Astrocyte of the cerebellum (primary cell): ENCODE results near the gene STARD7.

Experiments
- DNase-seq: peaks from one replicate; pipeline ENCODE4 v3.0.0-alpha.2; 2011; ENCODE audit warnings: low read depth
- H3K4me3 ChIP-seq: 2 replicates; pipeline ENCODE4 v1.5.1; 2011; ENCODE audit warnings: mild to moderate bottlenecking, low read depth, low read length, moderate library complexity
- CTCF ChIP-seq: IDR thresholded peaks from 2 replicates; pipeline ENCODE4 v1.5.1; 2012; ENCODE audit warnings: low read length, low read depth, moderate library complexity, mild to moderate bottlenecking; ENCODE audit errors: missing control alignments
- in situ Hi-C: cut with HindIII; loops from 2 replicates; pipeline ENCODE4 v1.10.0; 2017; ENCODE audit warnings: low sequenced_read_pairs

Gene STARD7

GRCh38 chr2:96243843-96244242 lies 35.2 kb upstream of the STARD7 start:
- TF ChIP-seq CTCF = no peak
- in situ Hi-C loops = no loop called here
- no peak overlapping the region for H3K4me3 ChIP-seq
- DNase-seq = no peak

GRCh38 chr2:96241900-96242611 lies 33.4 kb upstream of the STARD7 start:
- in situ Hi-C loops = no loop called here
- TF ChIP-seq CTCF = no peak
- H3K4me3 ChIP-seq = no peak overlapping the region
- no peak for DNase-seq

- H3K4me3 ChIP-seq = no peak overlapping the region
- TF ChIP-seq CTCF = no peak
- in situ Hi-C loops = no loop called here
- DNase-seq = no peak
Measured at GRCh38 chr2:96241227-96241626, 32.6 kb upstream of the STARD7 start.

GRCh38 chr2:96240341-96241038 lies 31.9 kb upstream of the STARD7 start:
- in situ Hi-C loops = no loop called here
- TF ChIP-seq CTCF = no peak
- no peak overlapping the region for H3K4me3 ChIP-seq
- DNase-seq = no peak

GRCh38 chr2:96239745-96240264 lies 31.2 kb upstream of the STARD7 start:
- no peak for TF ChIP-seq CTCF
- no peak overlapping the region for H3K4me3 ChIP-seq
- in situ Hi-C loops = no loop called here
- no peak for DNase-seq

GRCh38 chr2:96239091-96239490 lies 30.5 kb upstream of the STARD7 start:
- in situ Hi-C loops = no loop called here
- H3K4me3 ChIP-seq = no peak overlapping the region
- no peak for DNase-seq
- TF ChIP-seq CTCF = no peak
